IPS-18c (cell line): Measurements from ENCODE around the gene SLC44A5.
"Not testable (repeated sequence)": the region's sequence is repeated elsewhere in the genome, so short reads cannot be mapped to it uniquely, and the experiment has no call there.

Experiments used
- H3K4me3 ChIP-seq: 2 replicates; pipeline ENCODE4 v1.7.0; 2013; ENCODE audit warnings: low read depth, mild to moderate bottlenecking, low read length, moderate library complexity; ENCODE audit not compliant: insufficient read depth
- H3K9me3 ChIP-seq: one replicate; pipeline ENCODE4 v1.6.1; 2013; ENCODE audit warnings: mild to moderate bottlenecking, low read length, moderate library complexity; ENCODE audit not compliant: control insufficient read depth, insufficient read depth

The SLC44A5 gene

GRCh38 chr1:75611014-75611413, at the start of gene SLC44A5:
Gene SLC44A5, minus strand, starts transcription at chr1:75611114. Its CDS starts 69,667 bp downstream, at chr1:75541447.
- Histone ChIP-seq H3K9me3 (no peaks in the 10 kb centered on the region), H3K4me3 (no peak within 1 kb of the TSS)

- Histone ChIP-seq H3K4me3 (no peak overlapping the region), H3K9me3 (no peaks in the 10 kb centered on the region)
Observed at GRCh38 chr1:75655931-75656330, 45.0 kb upstream of the SLC44A5 start.

- H3K4me3 ChIP-seq = not testable (repeated sequence)
Observed at GRCh38 chr1:75647183-75647582, 36.3 kb upstream of the SLC44A5 start.

GRCh38 chr1:75645153-75645552, 34.2 kb upstream of the SLC44A5 start:
- not testable (repeated sequence) for H3K4me3 ChIP-seq, H3K9me3 ChIP-seq

More at GRCh38 chr1:75647183-75647582, 36.3 kb upstream of the SLC44A5 start:
- H3K9me3 ChIP-seq = not testable (repeated sequence)

- H3K4me3 ChIP-seq = no peak overlapping the region
- peaks cover 8% of the 10 kb centered on the region for H3K9me3 ChIP-seq
Observed at GRCh38 chr1:75643460-75643859, 32.5 kb upstream of the SLC44A5 start.

GRCh38 chr1:75641325-75641724, 30.4 kb upstream of the SLC44A5 start:
- Histone ChIP-seq H3K4me3 (no peak overlapping the region), H3K9me3 (no peaks in the 10 kb centered on the region)

- H3K9me3 ChIP-seq = no peaks in the 10 kb centered on the region
- no peak overlapping the region for H3K4me3 ChIP-seq
Observed at GRCh38 chr1:75640137-75640536, 29.2 kb upstream of the SLC44A5 start.

GRCh38 chr1:75632350-75632949, 21.5 kb upstream of the SLC44A5 start:
- Histone ChIP-seq H3K4me3 (no peak overlapping the region), H3K9me3 (no peaks in the 10 kb centered on the region)

- H3K9me3 ChIP-seq = no peaks in the 10 kb centered on the region
- no peak overlapping the region for H3K4me3 ChIP-seq
Observed at GRCh38 chr1:75630998-75631397, 20.1 kb upstream of the SLC44A5 start.

GRCh38 chr1:75630004-75630594, 19.2 kb upstream of the SLC44A5 start:
- Histone ChIP-seq H3K4me3 (no peak overlapping the region), H3K9me3 (no peaks in the 10 kb centered on the region)

- H3K4me3 ChIP-seq = no peak overlapping the region
- H3K9me3 ChIP-seq = no peaks in the 10 kb centered on the region
Observed at GRCh38 chr1:75625795-75626194, 14.9 kb upstream of the SLC44A5 start.

GRCh38 chr1:75618382-75618781, 7.5 kb upstream of the SLC44A5 start:
- Histone ChIP-seq H3K9me3 (peaks cover 2% of the 10 kb centered on the region), H3K4me3 (no peak overlapping the region)

- Histone ChIP-seq H3K9me3 (peaks cover 2% of the 10 kb centered on the region), H3K4me3 (peak overlapping the region; percentile 44)
Observed at GRCh38 chr1:75616436-75617433, 5.8 kb upstream of the SLC44A5 start.

GRCh38 chr1:75615613-75616435, 4.9 kb upstream of the SLC44A5 start:
- peaks cover 2% of the 10 kb centered on the region for H3K9me3 ChIP-seq
- peak overlapping the region; percentile 71 for H3K4me3 ChIP-seq

GRCh38 chr1:75614399-75614756, 3.5 kb upstream of the SLC44A5 start:
- peaks cover 2% of the 10 kb centered on the region for H3K9me3 ChIP-seq
- H3K4me3 ChIP-seq = peak overlapping the region; percentile 71

GRCh38 chr1:75613916-75614315, 3.0 kb upstream of the SLC44A5 start:
- Histone ChIP-seq H3K4me3 (no peak overlapping the region), H3K9me3 (peaks cover 2% of the 10 kb centered on the region)

- Histone ChIP-seq H3K4me3 (no peak overlapping the region), H3K9me3 (peaks cover 2% of the 10 kb centered on the region)
Observed at GRCh38 chr1:75612976-75613375, 2.1 kb upstream of the SLC44A5 start.
